ENCODE measurements around the gene MN1. TPM values are rescaled to one million over a fixed set of nuclear protein-coding genes. Genes with fewer than 3 reads are reported as not detected.

The MN1 gene
- total RNA-seq, 1 donor from 2014 or later, result 0.07 TPM

DNA sequence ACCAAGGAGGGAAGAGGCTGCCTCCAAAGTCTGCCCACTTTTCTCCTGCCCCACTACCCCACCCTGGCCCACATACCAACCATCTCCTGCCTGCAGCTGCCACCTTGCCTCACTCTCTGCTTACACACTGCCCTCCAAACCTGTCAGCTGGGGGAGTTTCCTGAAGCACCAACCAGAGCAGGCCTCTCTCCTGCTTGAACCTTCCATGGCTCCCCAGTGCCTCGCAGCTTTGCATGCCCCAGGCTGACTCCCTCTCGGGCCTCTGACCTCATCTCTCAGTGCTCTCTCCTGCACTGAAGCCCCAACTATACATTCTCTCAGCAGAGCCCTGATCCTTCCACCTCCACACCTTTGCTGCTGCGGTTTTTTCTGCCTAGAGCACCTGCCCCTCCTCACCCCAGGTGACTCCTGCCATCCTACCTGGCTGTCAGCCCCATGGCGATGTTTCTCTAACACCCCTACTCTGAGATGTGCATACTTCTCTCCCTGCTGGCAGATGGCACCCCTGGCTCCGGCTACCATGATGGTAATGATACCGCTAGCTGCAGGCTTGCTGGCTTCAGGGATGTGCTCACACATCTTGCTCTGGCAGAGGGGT lies 43.5 kb downstream of the MN1 start:
- CTCF ChIA-PET, result no interaction called here
- H3K4me3 Mint-ChIP-seq, result no peak overlapping the region
- intact Hi-C loops (cut with micrococcal nuclease), result no loop called here
- H3K4me1 Mint-ChIP-seq, result no peaks in the 10 kb centered on the region
- no peaks in the 10 kb centered on the region for H3K9me3 Mint-ChIP-seq
- no peak overlapping the region for H3K27ac Mint-ChIP-seq
- TF ChIP-seq, protein P1, sequence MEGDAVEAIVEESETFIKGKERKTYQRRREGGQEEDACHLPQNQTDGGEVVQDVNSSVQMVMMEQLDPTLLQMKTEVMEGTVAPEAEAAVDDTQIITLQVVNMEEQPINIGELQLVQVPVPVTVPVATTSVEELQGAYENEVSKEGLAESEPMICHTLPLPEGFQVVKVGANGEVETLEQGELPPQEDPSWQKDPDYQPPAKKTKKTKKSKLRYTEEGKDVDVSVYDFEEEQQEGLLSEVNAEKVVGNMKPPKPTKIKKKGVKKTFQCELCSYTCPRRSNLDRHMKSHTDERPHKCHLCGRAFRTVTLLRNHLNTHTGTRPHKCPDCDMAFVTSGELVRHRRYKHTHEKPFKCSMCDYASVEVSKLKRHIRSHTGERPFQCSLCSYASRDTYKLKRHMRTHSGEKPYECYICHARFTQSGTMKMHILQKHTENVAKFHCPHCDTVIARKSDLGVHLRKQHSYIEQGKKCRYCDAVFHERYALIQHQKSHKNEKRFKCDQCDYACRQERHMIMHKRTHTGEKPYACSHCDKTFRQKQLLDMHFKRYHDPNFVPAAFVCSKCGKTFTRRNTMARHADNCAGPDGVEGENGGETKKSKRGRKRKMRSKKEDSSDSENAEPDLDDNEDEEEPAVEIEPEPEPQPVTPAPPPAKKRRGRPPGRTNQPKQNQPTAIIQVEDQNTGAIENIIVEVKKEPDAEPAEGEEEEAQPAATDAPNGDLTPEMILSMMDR (IDR thresholded peaks at IDR 0.05), result no peak
- no peaks in the 10 kb centered on the region for H3K36me3 Mint-ChIP-seq (ENCODE audit: low read depth)
- DNase-seq, result no peak
- POLR2A ChIA-PET, result no interaction called here
- no peaks in the 10 kb centered on the region for H3K27me3 Mint-ChIP-seq
- no peak for ATAC-seq (ENCODE audit: low read depth)

DNA sequence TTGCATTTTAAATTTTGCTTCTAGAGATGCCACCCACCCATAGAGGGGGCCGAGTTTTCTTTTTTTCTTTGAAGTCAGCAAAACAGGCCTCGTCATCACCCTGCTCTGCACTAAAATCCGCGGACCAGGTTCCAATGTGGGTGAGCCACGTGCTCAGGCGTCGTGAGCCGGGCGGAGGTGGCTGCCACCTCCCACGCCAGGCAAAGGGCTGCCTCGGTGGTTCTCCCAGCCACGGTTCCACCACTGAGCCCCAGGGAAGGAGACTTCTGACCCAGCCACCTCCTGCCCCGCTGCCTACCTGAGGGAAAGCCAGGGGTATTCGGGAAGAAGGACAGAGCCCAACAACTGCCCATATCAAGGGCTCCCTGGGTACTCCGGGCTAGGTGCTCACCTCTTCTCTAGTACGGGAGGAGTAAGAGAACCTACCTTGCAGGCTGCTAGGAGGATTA lies 45.3 kb downstream of the MN1 start:
- DNase-seq, result no peak
- no peak for ATAC-seq (ENCODE audit: low read depth)
- no peaks in the 10 kb centered on the region for H3K9me3 Mint-ChIP-seq
- no peaks in the 10 kb centered on the region for H3K27me3 Mint-ChIP-seq
- CTCF ChIA-PET, result no interaction called here
- TF ChIP-seq, protein P1 (IDR thresholded peaks at IDR 0.05), result no peak
- H3K4me1 Mint-ChIP-seq, result no peaks in the 10 kb centered on the region
- no peak overlapping the region for H3K27ac Mint-ChIP-seq
- POLR2A ChIA-PET, result no interaction called here
- intact Hi-C loops (cut with micrococcal nuclease), result no loop called here
- H3K36me3 Mint-ChIP-seq (ENCODE audit: low read depth), result no peaks in the 10 kb centered on the region
- no peak overlapping the region for H3K4me3 Mint-ChIP-seq

DNA sequence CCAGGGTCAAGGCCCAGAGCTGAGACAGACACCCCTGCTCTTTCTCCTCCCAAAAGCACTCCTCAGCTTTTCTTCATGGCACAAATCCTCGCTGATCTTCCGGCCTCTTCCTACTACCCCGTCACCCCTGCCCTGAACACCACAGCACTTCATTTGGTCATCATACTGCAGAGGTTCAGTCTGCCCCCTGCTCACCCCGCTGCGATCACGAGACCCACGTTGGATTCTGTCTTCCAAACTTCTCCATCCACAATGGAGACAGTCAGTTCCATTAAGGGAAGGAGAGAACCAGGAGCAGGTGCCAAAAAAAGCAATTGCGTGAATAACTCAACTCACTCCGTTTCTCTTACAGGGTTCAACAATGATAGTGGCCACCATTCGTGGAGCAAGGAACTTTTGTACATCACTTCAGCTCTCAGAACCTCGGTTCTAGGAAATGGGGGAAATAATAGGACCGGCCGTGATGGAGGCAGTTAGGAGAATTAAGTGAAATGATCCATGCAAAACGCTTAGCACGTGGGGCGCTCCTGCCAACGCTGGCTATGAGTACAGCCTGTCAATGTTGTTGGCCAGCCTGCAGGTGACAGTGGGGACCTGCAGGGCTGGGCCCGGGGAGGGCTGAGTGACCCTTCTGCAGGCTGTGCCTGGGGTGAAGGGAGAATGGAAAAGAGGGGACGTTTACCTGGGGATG lies 45.9 kb downstream of the MN1 start:
- H3K27ac Mint-ChIP-seq, result no peak overlapping the region
- no peaks in the 10 kb centered on the region for H3K4me1 Mint-ChIP-seq
- H3K4me3 Mint-ChIP-seq, result no peak overlapping the region
- ChIA-PET CTCF (no interaction called here), POLR2A (no interaction called here)
- TF ChIP-seq, protein P1 (IDR thresholded peaks at IDR 0.05), result no peak
- no peak for ATAC-seq (ENCODE audit: low read depth)
- no peak for DNase-seq
- H3K9me3 Mint-ChIP-seq, result no peaks in the 10 kb centered on the region
- no peaks in the 10 kb centered on the region for H3K36me3 Mint-ChIP-seq (ENCODE audit: low read depth)
- no peaks in the 10 kb centered on the region for H3K27me3 Mint-ChIP-seq
- intact Hi-C loops (cut with micrococcal nuclease), result no loop called here

DNA sequence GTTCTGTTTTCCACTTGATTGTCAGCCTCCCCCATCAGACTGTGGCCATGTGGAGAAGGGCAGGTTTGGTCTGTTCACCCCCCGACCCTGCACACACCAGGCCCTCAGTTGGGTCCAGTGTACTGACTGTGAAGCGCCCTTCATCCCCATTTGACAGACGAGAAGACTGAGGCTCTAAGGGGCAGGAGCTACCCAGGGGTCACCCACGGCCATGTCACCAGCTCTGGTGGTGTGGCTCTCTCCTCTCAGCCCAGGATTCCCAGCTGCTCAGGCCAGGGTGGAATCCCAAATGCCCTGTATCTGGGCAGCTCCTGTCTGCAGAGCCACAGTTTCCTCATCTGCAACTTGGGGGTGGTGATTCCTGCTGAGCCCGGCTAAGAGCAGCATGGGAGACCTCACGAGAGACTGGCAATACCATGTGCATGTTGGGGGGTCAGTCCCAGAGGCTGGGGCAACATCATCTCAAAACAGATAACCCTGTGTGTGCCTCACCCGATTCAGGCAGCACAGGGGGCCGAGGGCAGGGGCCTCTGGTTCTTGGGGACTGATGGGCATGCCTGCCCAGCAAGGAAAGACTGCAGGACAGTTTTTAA lies 46.6 kb downstream of the MN1 start:
- no peak for DNase-seq
- ATAC-seq (ENCODE audit: low read depth), result no peak
- ChIA-PET CTCF (no interaction called here), POLR2A (no interaction called here)
- no peaks in the 10 kb centered on the region for H3K9me3 Mint-ChIP-seq
- no peaks in the 10 kb centered on the region for H3K4me1 Mint-ChIP-seq
- TF ChIP-seq, protein P1 (IDR thresholded peaks at IDR 0.05), result no peak
- intact Hi-C loops (cut with micrococcal nuclease), result no loop called here
- H3K36me3 Mint-ChIP-seq (ENCODE audit: low read depth), result no peaks in the 10 kb centered on the region
- no peak overlapping the region for H3K4me3 Mint-ChIP-seq
- H3K27me3 Mint-ChIP-seq, result no peaks in the 10 kb centered on the region
- no peak overlapping the region for H3K27ac Mint-ChIP-seq

DNA sequence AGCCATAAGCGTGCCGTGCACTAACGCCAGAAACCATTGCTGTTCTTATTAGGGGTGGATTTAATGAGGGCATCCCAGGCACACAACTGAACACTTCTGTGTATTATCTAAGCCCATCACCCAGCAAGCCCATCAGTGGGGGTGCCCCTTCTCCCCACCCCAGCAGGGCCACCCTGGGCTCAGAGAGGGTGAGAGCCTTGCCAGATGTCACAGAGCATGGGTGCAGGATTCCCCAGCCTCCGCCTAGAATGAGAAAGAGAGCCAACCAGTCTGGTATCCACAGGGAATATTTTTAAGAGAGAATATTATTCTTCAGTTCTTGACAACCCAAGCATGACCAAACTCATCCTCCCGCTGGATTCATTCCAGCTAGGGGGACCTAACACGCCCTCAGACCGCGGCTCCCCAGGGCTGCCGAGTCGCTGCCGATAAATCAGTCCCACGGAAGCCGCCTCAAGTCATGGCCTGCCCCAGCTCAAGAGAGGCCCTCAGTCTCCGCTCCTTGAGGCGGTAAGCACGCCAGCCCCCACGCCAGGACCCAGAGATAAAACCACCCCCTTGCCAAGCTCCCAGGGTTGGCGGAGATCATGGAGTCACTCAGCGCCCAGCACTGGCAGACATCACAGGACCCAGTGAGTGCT lies 47.2 kb downstream of the MN1 start:
- no peak overlapping the region for H3K4me3 Mint-ChIP-seq
- intact Hi-C loops (cut with micrococcal nuclease), result no loop called here
- H3K27me3 Mint-ChIP-seq, result no peaks in the 10 kb centered on the region
- no peak overlapping the region for H3K27ac Mint-ChIP-seq
- ATAC-seq (ENCODE audit: low read depth) (no peak), DNase-seq (no peak)
- TF ChIP-seq, protein P1 (IDR thresholded peaks at IDR 0.05), result no peak
- H3K9me3 Mint-ChIP-seq, result no peaks in the 10 kb centered on the region
- H3K4me1 Mint-ChIP-seq, result no peaks in the 10 kb centered on the region
- POLR2A ChIA-PET, result no interaction called here
- H3K36me3 Mint-ChIP-seq (ENCODE audit: low read depth), result no peaks in the 10 kb centered on the region
- CTCF ChIA-PET, result no interaction called here

All from activated B cell treated with CpG ODN at 0.5 μM for 24 hours (primary cell).